Measurements from ENCODE around the gene FAM135A.

- TF ChIP-seq TOE1 (IDR thresholded peaks at IDR 0.05; ENCODE audit: borderline replicate concordance), result no peak
- no peak for TF ChIP-seq TOE1 (CRISPR knock-in tag; IDR thresholded peaks at IDR 0.05; ENCODE audit: borderline replicate concordance, low read depth)
- TF ChIP-seq POLR2A (conservative IDR thresholded peaks at IDR 0.05), result no peak
- no peak for TF ChIP-seq ZNF79 (CRISPR knock-in tag; IDR thresholded peaks at IDR 0.05; ENCODE audit: low read depth)
- TF ChIP-seq YY1 (IDR thresholded peaks at IDR 0.05; ENCODE audit: borderline replicate concordance in 1 of 3, control insufficient read depth in 1 of 3, extremely low read depth in 1 of 3, insufficient read depth in 3 of 3, insufficient read length in 1 of 3, insufficient replicate concordance in 2 of 3, low read depth in 1 of 3, low read length in 2 of 3), result no peak
- no peak for TF ChIP-seq CXXC5 (CRISPR knock-in tag; IDR thresholded peaks at IDR 0.05)
Observed at GRCh38 chr6:70530023-70530422, 116.7 kb downstream of the FAM135A start.
